Measurements from ENCODE around the gene ADARB1. TPM values are rescaled to one million over a fixed set of nuclear protein-coding genes. Genes with fewer than 3 reads are reported as not detected.

ADARB1 gene
- total RNA-seq, 1 experiment from 2014 or later, result 14.1 TPM

- BruUV-seq (replicated peaks), result no TSS peak
- Histone ChIP-seq H3K4me2 (ENCODE audit: low read length) (no peak overlapping the region), H3K4me1 (ENCODE audit: insufficient read depth, low read length) (no peaks in the 10 kb centered on the region), H3K79me2 (ENCODE audit: low read length) (no peaks in the 10 kb centered on the region), H3K27me3 (ENCODE audit: low read length) (no peaks in the 10 kb centered on the region), H4K20me1 (ENCODE audit: low read length) (no peaks in the 10 kb centered on the region), H3K4me3 (ENCODE audit: low read length) (no peak overlapping the region), H3K9me2 (replicated peaks; ENCODE audit: low read length) (no peaks in the 10 kb centered on the region), H3K36me3 (ENCODE audit: low read depth, low read length) (peaks cover 12% of the 10 kb centered on the region), H3K9ac (ENCODE audit: low read length) (no peak overlapping the region), H2AFZ (ENCODE audit: low read length) (no peak overlapping the region), H3K9me3 (ENCODE audit: low read length) (no peaks in the 10 kb centered on the region), H3K27ac (ENCODE audit: low read length) (no peak overlapping the region), H3F3A (ENCODE audit: low read length, unreplicated experiment) (no peaks in the 10 kb centered on the region)
- CTCF ChIA-PET, result no interaction called here
- intact Hi-C loops (cut with micrococcal nuclease), result no loop called here
- DNase-seq (no peak), ATAC-seq (no peak)
- POLR2A ChIA-PET (ENCODE audit: unreplicated experiment), result no interaction called here
- TF ChIP-seq EZH2phosphoT487 (IDR thresholded peaks at IDR 0.05; ENCODE audit: borderline replicate concordance, low read length), result no peak
- no peak for TF ChIP-seq EZH2 (IDR thresholded peaks at IDR 0.05; ENCODE audit: low read length, unreplicated experiment)
- TF ChIP-seq CTCF (conservative IDR thresholded peaks at IDR 0.05; ENCODE audit: low read depth, low read length), result no peak
These were observed 191.5 kb downstream of the ADARB1 start for GRCh38 chr21:45265721-45266517.

GRCh38 chr21:45266518-45267389 is 192.4 kb downstream of the ADARB1 start:
- POLR2A ChIA-PET (ENCODE audit: unreplicated experiment), result no interaction called here
- Histone ChIP-seq H3K79me2 (ENCODE audit: low read length) (peaks cover 3% of the 10 kb centered on the region; the same call in 1 of the 2 replicates), H3K4me2 (ENCODE audit: low read length) (no peak overlapping the region), H3K4me1 (ENCODE audit: insufficient read depth, low read length) (no peaks in the 10 kb centered on the region), H3K9me2 (replicated peaks; ENCODE audit: low read length) (no peaks in the 10 kb centered on the region), H3F3A (ENCODE audit: low read length, unreplicated experiment) (no peaks in the 10 kb centered on the region), H2AFZ (ENCODE audit: low read length) (no peak overlapping the region), H3K27ac (ENCODE audit: low read length) (no peak overlapping the region), H3K9ac (ENCODE audit: low read length) (no peak overlapping the region), H3K36me3 (ENCODE audit: low read depth, low read length) (peaks cover 19% of the 10 kb centered on the region), H3K27me3 (ENCODE audit: low read length) (no peaks in the 10 kb centered on the region), H3K9me3 (ENCODE audit: low read length) (no peaks in the 10 kb centered on the region), H4K20me1 (ENCODE audit: low read length) (no peaks in the 10 kb centered on the region), H3K4me3 (ENCODE audit: low read length) (no peak overlapping the region)
- CTCF ChIA-PET, result no interaction called here
- intact Hi-C loops (cut with micrococcal nuclease), result no loop called here
- TF ChIP-seq CTCF (conservative IDR thresholded peaks at IDR 0.05; ENCODE audit: low read depth, low read length) (no peak), EZH2phosphoT487 (IDR thresholded peaks at IDR 0.05; ENCODE audit: borderline replicate concordance, low read length) (no peak), EZH2 (IDR thresholded peaks at IDR 0.05; ENCODE audit: low read length, unreplicated experiment) (no peak)
- BruUV-seq (replicated peaks), result no TSS peak
- DNase-seq (no peak), ATAC-seq (no peak)

Data from PC-3 (cell line).